GM10847 (cell line): ENCODE results near the gene PCDHA1.

Source experiments
- POLR2A ChIP-seq: IDR thresholded peaks from 2 replicates; pipeline ENCODE4 v1.6.1; 2011; ENCODE audit not compliant: insufficient read length; ENCODE audit errors: extremely low read depth

Gene PCDHA1

GRCh38 chr5:140806834-140807775 is 21.2 kb downstream of the PCDHA1 start, which contains the start of gene PCDHA4:
Gene PCDHA4 (plus strand): TSS chr5:140807068.
- no peak for TF ChIP-seq POLR2A

DNA sequence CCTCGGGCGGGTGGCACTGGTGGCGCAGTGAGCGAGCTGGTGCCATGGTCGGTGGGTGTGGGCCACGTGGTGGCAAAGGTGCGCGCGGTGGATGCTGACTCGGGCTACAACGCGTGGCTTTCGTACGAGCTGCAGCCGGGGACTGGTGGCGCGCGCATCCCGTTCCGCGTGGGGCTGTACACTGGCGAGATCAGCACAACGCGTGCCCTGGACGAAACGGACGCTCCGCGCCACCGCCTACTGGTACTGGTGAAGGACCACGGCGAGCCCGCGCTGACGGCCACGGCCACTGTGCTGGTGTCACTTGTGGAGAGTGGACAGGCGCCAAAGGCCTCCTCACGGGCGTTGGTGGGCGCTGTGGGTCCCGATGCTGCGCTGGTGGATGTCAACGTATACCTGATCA is 22.9 kb downstream of the PCDHA1 start:
- TF ChIP-seq POLR2A = no peak

DNA sequence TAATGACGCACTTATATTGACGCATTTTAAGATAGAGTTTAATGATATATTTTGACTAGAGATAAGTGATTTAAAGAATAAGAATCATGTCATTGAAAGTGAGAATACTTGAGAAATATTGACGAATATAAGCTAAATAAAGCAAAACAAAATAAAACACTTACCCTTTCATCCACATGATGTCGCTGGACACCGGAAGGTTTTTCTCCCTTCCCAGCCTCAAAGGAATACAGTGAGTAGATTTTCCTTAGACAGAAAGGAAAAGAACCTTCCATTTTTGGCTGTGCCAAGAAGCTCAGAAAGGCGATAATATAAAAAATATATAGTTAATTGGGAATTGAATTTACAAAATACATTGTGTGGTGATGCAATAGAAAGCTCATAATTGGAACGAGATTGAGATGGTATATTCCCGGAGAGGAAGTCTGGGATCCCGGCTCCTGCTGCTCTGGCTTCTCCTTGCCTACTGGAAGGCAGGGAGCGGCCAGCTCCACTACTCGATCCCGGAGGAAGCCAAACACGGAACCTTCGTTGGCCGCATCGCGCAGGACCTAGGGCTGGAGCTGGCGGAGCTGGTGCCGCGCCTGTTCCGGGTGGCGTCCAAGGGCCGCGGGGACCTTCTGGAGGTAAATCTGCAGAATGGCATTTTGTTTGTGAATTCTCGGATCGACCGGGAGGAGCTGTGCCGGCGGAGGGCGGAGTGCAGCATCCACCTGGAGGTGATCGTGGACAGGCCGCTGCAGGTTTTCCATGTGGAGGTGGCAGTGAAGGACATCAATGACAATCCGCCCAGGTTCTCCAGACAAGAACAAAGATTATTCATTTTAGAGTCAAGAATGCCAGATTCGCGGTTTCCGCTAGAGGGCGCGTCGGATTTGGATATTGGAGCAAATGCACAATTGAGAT is 35.7 kb downstream of the PCDHA1 start, which contains the start of gene PCDHA5:
TSS of gene PCDHA5 (plus strand) at position 239 of the 906 bp plus-strand sequence.
- TF ChIP-seq POLR2A = no peak

DNA sequence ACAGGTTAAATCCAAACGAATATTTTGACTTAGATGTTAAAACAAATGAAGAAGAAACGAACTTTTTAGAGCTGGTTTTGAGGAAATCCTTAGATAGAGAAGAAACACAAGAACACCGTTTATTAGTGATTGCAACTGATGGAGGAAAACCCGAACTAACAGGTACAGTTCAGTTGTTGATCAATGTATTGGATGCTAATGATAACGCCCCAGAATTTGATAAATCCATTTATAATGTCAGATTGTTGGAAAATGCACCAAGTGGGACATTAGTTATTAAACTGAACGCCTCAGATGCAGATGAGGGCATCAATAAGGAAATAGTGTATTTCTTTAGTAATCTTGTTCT is 36.3 kb downstream of the PCDHA1 start:
- no peak for TF ChIP-seq POLR2A

GRCh38 chr5:140823475-140823874 is 37.5 kb downstream of the PCDHA1 start:
- no peak for TF ChIP-seq POLR2A

- no peak for TF ChIP-seq POLR2A
Observed at GRCh38 chr5:140827704-140828361, 41.9 kb downstream of the PCDHA1 start, which contains the start of gene PCDHA6. Gene PCDHA6 (plus strand): TSS chr5:140827960. CDS start chr5:140828092, 132 bp downstream.

- TF ChIP-seq POLR2A = no peak
Observed at GRCh38 chr5:140828362-140828737, 42.4 kb downstream of the PCDHA1 start.

GRCh38 chr5:140833993-140834392 is 48.1 kb downstream of the PCDHA1 start, which contains the start of gene PCDHA7:
Gene PCDHA7 (plus strand): TSS chr5:140834269. CDS start chr5:140834384, 115 bp downstream.
- TF ChIP-seq POLR2A = no peak

GRCh38 chr5:140835622-140836510 is 49.9 kb downstream of the PCDHA1 start:
- no peak for TF ChIP-seq POLR2A

DNA sequence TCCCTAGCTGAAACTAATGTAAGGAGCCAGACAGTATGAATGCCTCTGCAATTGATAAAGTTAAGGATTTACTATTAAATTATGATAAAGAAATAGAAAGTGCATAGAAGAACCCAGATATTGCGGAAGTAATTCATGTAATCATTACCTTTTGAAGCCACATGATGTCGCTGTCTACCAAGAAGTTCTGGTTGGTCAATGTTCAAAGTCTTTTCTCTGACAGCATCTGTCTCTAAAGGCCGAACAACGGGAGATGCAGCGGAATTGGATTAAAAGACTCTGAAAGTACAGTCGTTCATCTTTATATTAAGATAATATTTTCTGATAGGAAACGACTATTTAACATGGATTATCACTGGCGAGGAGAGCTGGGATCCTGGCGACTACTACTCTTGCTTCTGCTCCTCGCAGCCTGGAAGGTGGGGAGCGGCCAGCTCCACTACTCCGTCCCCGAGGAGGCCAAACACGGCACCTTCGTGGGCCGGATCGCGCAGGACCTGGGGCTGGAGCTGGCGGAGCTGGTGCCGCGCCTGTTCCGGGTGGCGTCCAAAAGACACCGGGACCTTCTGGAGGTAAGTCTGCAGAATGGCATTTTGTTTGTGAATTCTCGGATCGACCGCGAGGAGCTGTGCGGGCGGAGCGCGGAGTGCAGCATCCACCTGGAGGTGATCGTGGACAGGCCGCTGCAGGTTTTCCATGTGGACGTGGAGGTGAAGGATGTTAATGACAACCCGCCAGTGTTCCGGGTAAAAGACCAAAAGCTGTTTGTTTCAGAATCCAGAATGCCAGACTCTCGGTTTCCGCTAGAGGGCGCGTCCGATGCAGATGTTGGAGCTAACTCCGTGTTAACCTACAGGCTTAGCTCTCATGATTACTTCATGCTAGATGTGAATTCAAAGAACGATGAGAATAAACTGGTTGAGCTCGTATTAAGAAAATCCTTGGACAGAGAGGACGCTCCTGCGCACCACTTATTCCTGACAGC is 55.3 kb downstream of the PCDHA1 start, which contains the start of gene PCDHA8:
TSS of gene PCDHA8 (plus strand) at position 210 of the 985 bp plus-strand sequence. CDS start at position 345, 135 bp downstream.
- no peak for TF ChIP-seq POLR2A

- no peak for TF ChIP-seq POLR2A
Observed at GRCh38 chr5:140842798-140843733, 57.1 kb downstream of the PCDHA1 start.
